GM15510 (cell line): Measurements from ENCODE around the gene GARIN3.

Experiments
- POLR2A ChIP-seq: IDR thresholded peaks from 3 replicates; pipeline ENCODE4 v1.6.1; 2011; ENCODE audit warnings: borderline replicate concordance; ENCODE audit not compliant: insufficient read length; ENCODE audit errors: extremely low read depth

GARIN3 gene

GRCh38 chr5:157164521-157164920 lies 1.5 kb downstream of the GARIN3 start:
- TF ChIP-seq POLR2A: no peak

- no peak for TF ChIP-seq POLR2A
Observed at GRCh38 chr5:157162919-157163510, 3.0 kb downstream of the GARIN3 start.

- no peak for TF ChIP-seq POLR2A
Observed at GRCh38 chr5:157161996-157162395, 4.1 kb downstream of the GARIN3 start.

GRCh38 chr5:157160001-157160400 lies 6.1 kb downstream of the GARIN3 start:
- TF ChIP-seq POLR2A: no peak

GRCh38 chr5:157159209-157159751 lies 6.8 kb downstream of the GARIN3 start:
- no peak for TF ChIP-seq POLR2A

GRCh38 chr5:157157293-157157891 lies 8.7 kb downstream of the GARIN3 start:
- TF ChIP-seq POLR2A: no peak

GRCh38 chr5:157155297-157155696 lies 10.8 kb downstream of the GARIN3 start:
- no peak for TF ChIP-seq POLR2A

- TF ChIP-seq POLR2A: no peak
Observed at GRCh38 chr5:157150995-157151394, 15.1 kb downstream of the GARIN3 start.

- no peak for TF ChIP-seq POLR2A
Observed at GRCh38 chr5:157148734-157149615, 17.1 kb downstream of the GARIN3 start.

GRCh38 chr5:157143127-157143971 lies 22.7 kb downstream of the GARIN3 start:
- no peak for TF ChIP-seq POLR2A

GRCh38 chr5:157142317-157143126 lies 23.5 kb downstream of the GARIN3 start, which contains the start of gene MED7:
Gene MED7 (minus strand): TSS chr5:157142865. CDS start chr5:157139431, 3,434 bp downstream.
- peak; percentile 88 for TF ChIP-seq POLR2A

- no peak for TF ChIP-seq POLR2A
Observed at GRCh38 chr5:157137691-157138090, 28.4 kb downstream of the GARIN3 start.

GRCh38 chr5:157132281-157132612 lies 33.8 kb downstream of the GARIN3 start:
- TF ChIP-seq POLR2A: no peak

GRCh38 chr5:157130925-157131324 lies 35.1 kb downstream of the GARIN3 start:
- TF ChIP-seq POLR2A: no peak

GRCh38 chr5:157121709-157122108 lies 44.4 kb downstream of the GARIN3 start:
- no peak for TF ChIP-seq POLR2A

- no peak for TF ChIP-seq POLR2A
Observed at GRCh38 chr5:157120102-157120501, 46.0 kb downstream of the GARIN3 start.
